Transverse colon (tissue), 4 donors: Measurements from ENCODE around the gene POU2F1.

ENCODE experiments used
- POLR2A ChIP-seq: fragments of 450-650 bp; IDR thresholded peaks from one replicate; pipeline ENCODE4 v1.6.1; 2016; ENCODE audit warnings: antibody characterized with exemption, mild to moderate bottlenecking, moderate library complexity
- POLR2AphosphoS5 ChIP-seq, 3 donors: sonication (generic); formaldehyde crosslinking; IDR thresholded peaks; one replicate each; pipeline ENCODE4 v1.6.1; 2016; ENCODE audit warnings: antibody characterized with exemption in 3 of 3
- TF ChIP-seq, protein P1 (sequence below), 5 experiments: fragments of 200-600 bp in 3 of 5; fragments of 450-650 bp in 2 of 5; sonication (generic) in 3 of 5; IDR thresholded peaks; 1 replicate in 2 of 5; 2 replicates in 3 of 5; pipeline ENCODE4 v1.5.1; 2016 to 2017; ENCODE audit warnings: antibody characterized with exemption in 5 of 5, inconsistent platforms in 3 of 5, mild to moderate bottlenecking in 2 of 5, moderate library complexity in 1 of 5

DNA sequence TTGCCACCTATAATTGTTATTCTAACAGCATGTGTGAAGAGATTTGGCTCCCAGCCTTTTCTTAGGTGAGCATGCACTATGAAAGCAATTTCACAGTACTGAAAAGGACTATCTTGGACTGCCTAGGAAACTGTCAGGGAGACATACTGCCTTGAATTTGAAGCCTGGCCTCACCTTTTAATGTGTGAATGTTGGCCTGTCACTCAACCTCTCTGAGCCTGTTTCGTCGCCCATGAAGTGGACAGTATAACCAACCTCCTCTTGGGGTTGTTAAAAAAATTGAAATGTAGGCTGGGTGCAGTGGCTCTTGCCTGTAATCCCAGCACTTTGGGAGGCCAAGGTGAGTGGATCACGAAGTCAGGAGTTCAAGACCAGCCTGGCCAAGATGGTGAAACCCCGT is 20.4 kb upstream of the POU2F1 start:
- TF ChIP-seq POLR2AphosphoS5 (IDR thresholded peaks at IDR 0.05) = no peak
- TF ChIP-seq, protein P1, sequence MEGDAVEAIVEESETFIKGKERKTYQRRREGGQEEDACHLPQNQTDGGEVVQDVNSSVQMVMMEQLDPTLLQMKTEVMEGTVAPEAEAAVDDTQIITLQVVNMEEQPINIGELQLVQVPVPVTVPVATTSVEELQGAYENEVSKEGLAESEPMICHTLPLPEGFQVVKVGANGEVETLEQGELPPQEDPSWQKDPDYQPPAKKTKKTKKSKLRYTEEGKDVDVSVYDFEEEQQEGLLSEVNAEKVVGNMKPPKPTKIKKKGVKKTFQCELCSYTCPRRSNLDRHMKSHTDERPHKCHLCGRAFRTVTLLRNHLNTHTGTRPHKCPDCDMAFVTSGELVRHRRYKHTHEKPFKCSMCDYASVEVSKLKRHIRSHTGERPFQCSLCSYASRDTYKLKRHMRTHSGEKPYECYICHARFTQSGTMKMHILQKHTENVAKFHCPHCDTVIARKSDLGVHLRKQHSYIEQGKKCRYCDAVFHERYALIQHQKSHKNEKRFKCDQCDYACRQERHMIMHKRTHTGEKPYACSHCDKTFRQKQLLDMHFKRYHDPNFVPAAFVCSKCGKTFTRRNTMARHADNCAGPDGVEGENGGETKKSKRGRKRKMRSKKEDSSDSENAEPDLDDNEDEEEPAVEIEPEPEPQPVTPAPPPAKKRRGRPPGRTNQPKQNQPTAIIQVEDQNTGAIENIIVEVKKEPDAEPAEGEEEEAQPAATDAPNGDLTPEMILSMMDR (IDR thresholded peaks at IDR 0.05) = no peak
- no peak for TF ChIP-seq POLR2A
